Glutamatergic neuron (in vitro differentiated cells): Measurements from ENCODE around the gene TMEM238. TPM values are rescaled to one million over a fixed set of nuclear protein-coding genes. Genes with fewer than 3 reads are reported as not detected.

Experiments used
- DNase-seq: peaks from one replicate; pipeline ENCODE4 v3.0.0; 2022
- H3K27ac Mint-ChIP-seq: one replicate; pipeline ENCODE4 v1.8.0; 2020; ENCODE audit warnings: mild to moderate bottlenecking, mixed read lengths, inconsistent platforms; ENCODE audit not compliant: unreplicated experiment
- H3K27me3 Mint-ChIP-seq: one replicate; pipeline ENCODE4 v1.8.0; 2020; ENCODE audit warnings: mild to moderate bottlenecking, moderate library complexity, mixed read lengths, inconsistent platforms; ENCODE audit not compliant: unreplicated experiment
- H3K36me3 Mint-ChIP-seq: one replicate; pipeline ENCODE4 v1.8.0; 2020; ENCODE audit warnings: mild to moderate bottlenecking, mixed read lengths, inconsistent platforms; ENCODE audit not compliant: unreplicated experiment
- H3K4me1 Mint-ChIP-seq: one replicate; pipeline ENCODE4 v1.8.0; 2020; ENCODE audit warnings: mild to moderate bottlenecking, low read depth, mixed read lengths, inconsistent platforms; ENCODE audit not compliant: unreplicated experiment
- H3K4me3 Mint-ChIP-seq: one replicate; pipeline ENCODE4 v1.8.0; 2020; ENCODE audit warnings: mild to moderate bottlenecking, mixed read lengths, inconsistent platforms; ENCODE audit not compliant: unreplicated experiment
- H3K9me3 Mint-ChIP-seq: one replicate; pipeline ENCODE4 v1.8.0; 2020; ENCODE audit warnings: mild to moderate bottlenecking, moderate library complexity, mixed read lengths, inconsistent platforms; ENCODE audit not compliant: unreplicated experiment
- total RNA-seq: library from RNA; stranded (reverse); fragmentation: NEBNext Ultra II Directional; extraction: Animal tissue kit (Norgen Biotek cat#: 25700); gene quantifications from one replicate; pipeline ENCODE4 v1.2.1, GENCODE V29; 2021; ENCODE audit not compliant: unreplicated experiment
- TF ChIP-seq, protein P1 (sequence below): fragments of 200-600 bp; sonication (generic); IDR thresholded peaks from one replicate; pipeline ENCODE4 v1.5.0; 2021; ENCODE audit not compliant: partially characterized antibody, unreplicated experiment

Gene TMEM238
- total RNA-seq, 1 donor from 2014 or later, result 1.3 TPM

DNA sequence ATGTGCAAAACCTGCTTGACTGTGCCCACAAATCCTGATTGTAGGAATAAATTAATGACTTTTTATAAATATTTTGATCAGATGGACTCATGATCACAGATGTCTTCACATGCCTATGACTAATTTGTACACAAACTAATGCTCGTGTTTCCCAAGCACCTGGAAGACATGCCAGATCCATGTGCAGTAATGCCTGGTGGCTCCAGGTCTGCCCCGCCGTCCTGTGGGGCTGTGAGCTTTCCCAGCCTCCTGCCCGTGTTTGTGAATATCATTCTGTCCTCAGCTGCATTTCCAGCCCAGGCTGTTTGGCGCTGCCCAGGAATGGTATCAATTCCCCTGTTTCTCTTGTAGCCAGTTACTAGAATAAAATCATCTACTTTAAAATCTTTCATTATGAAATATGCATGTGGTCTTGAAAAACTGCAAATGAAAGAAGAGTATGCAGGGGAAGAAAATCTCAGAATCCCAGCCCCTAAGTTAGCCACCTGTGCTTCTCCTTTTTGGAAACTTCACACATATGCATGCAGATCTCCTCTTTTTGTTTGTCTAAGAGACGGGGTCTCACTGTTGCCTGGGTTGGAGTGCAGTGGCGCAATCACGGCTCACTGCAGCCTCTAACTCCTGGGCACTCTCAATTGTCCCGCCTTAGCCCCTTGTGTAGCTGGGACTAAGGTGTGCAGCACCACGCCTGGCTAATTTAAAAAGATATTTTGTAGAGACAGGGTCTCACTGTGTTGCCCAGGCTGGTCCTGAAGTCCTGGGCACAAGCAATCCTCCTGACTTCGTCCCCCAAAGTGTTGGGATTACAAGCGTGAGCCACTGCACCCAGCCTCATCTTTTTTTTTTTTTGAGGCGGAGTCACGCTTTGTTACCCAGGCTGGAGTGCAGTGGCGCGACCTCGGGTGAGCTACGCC lies 7.9 kb upstream of the TMEM238 start:
- no peaks in the 10 kb centered on the region for H3K36me3 Mint-ChIP-seq
- H3K27me3 Mint-ChIP-seq, result no peaks in the 10 kb centered on the region
- H3K4me3 Mint-ChIP-seq, result peak overlapping the region; percentile 53
- no peak for DNase-seq
- H3K4me1 Mint-ChIP-seq, result peaks cover 31% of the 10 kb centered on the region
- peaks cover 8% of the 10 kb centered on the region for H3K9me3 Mint-ChIP-seq
- TF ChIP-seq, protein P1, sequence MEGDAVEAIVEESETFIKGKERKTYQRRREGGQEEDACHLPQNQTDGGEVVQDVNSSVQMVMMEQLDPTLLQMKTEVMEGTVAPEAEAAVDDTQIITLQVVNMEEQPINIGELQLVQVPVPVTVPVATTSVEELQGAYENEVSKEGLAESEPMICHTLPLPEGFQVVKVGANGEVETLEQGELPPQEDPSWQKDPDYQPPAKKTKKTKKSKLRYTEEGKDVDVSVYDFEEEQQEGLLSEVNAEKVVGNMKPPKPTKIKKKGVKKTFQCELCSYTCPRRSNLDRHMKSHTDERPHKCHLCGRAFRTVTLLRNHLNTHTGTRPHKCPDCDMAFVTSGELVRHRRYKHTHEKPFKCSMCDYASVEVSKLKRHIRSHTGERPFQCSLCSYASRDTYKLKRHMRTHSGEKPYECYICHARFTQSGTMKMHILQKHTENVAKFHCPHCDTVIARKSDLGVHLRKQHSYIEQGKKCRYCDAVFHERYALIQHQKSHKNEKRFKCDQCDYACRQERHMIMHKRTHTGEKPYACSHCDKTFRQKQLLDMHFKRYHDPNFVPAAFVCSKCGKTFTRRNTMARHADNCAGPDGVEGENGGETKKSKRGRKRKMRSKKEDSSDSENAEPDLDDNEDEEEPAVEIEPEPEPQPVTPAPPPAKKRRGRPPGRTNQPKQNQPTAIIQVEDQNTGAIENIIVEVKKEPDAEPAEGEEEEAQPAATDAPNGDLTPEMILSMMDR, result no peak
- peak overlapping the region; percentile 73 for H3K27ac Mint-ChIP-seq

DNA sequence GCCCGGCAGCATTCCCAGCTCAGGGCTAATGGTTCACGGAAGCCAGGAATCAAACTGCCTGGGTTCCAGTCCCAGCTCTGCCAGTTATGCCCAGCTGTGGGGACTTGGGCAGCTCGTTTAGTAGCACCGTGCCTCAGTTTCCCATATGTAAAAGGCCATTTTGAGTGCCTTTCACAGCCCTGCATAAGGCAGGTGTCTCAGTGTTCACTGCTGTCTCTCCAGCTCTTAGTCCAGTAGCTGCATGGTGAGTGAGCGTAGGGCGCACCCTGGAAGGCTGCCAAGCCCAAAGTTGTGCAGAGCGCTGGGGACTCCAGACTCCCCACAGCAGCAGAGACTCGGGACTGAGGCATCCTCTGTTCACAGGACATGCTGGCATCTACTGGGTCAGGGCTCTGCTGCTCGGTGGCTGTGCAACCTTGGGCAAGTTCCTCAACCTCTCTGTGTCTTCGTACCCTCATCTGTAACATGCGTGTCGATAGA lies 7.1 kb upstream of the TMEM238 start:
- Mint-ChIP-seq H3K9me3 (peaks cover 10% of the 10 kb centered on the region), H3K27me3 (peaks cover 4% of the 10 kb centered on the region), H3K36me3 (no peaks in the 10 kb centered on the region), H3K4me3 (peak overlapping the region; percentile 53), H3K27ac (peak overlapping the region; percentile 73), H3K4me1 (peaks cover 35% of the 10 kb centered on the region)
- TF ChIP-seq, protein P1, result no peak
- DNase-seq, result no peak

DNA sequence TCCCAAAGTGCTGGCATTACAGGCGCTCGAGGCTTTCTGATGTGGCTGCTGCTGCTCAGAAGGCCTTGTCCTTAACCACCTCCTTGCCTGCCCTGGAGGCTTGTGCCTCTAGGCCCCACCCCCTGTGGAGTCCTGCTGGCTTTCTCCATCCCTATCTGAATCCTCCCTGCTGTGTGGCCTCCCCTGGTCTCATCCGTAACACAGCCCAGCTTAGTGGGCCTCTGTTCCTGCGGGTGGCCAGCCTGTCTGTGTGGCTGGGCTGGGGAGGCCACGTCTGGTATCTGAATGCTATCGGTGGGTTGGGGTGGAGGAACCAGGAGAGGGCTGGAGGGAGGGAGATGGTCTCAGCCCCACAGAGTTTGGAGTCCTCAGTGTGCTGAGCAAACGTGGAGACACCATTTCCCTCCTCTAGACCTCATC lies 6.4 kb upstream of the TMEM238 start:
- peak overlapping the region; percentile 30 for H3K4me3 Mint-ChIP-seq
- TF ChIP-seq, protein P1, result no peak
- DNase-seq, result no peak
- no peaks in the 10 kb centered on the region for H3K36me3 Mint-ChIP-seq
- peaks cover 35% of the 10 kb centered on the region for H3K4me1 Mint-ChIP-seq
- H3K9me3 Mint-ChIP-seq, result peaks cover 16% of the 10 kb centered on the region
- H3K27ac Mint-ChIP-seq, result peak overlapping the region; percentile 16
- H3K27me3 Mint-ChIP-seq, result peaks cover 9% of the 10 kb centered on the region

DNA sequence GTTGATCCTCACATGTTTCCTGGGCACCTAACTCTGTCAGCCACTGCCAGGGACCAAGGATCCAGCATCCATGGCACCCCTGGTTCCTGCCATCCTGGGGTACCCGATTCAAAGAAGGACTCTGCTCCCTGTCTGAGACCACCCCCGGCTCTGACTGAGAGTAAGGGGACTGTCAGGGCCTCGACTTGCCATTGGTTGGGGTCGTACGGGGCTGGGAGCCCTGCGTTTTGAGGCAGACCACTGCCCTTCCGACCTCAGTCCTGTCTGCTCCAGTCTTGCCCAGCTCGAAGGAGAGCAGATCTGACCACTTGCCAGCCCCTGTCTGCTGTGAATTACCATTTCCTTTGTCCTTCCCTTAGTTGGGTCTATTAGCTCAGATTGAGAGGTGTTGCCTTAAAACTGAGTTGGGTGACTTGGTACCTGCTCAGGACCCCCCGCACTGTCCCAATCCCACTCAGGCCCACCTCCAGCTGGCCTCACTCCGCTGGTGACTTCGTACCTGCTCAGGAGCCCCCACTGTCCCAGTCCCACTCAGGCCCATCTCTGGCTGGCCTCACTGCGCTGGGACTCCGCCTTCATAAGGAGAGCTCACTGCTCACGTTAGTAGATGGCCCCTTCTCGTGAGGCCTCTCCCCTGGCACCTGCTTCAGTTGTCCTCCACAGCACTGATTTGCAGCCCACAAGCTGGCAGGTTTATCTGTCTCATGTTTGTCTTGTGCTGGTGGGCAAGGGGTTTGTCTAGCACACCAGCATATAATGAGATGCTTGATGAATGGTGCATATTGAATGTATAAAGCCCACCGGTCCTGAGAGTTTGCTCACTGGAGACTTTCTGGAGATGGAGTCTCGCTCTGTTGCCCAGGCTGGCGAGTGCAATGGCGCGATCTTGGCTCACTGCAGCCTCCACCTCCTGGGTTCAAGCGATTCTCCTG lies 5.6 kb upstream of the TMEM238 start:
- DNase-seq, result no peak
- TF ChIP-seq, protein P1, result no peak
- Mint-ChIP-seq H3K4me1 (peaks cover 35% of the 10 kb centered on the region), H3K27ac (no peak overlapping the region), H3K27me3 (peaks cover 9% of the 10 kb centered on the region), H3K9me3 (peaks cover 17% of the 10 kb centered on the region), H3K4me3 (peak overlapping the region; percentile 38), H3K36me3 (no peaks in the 10 kb centered on the region)
